DOHH2 (cell line): Measurements from ENCODE around the gene IFT43.

Source experiments
- CTCF ChIP-seq: fragments of 200-600 bp; sonication (generic); IDR thresholded peaks from one replicate; pipeline ENCODE4 v1.5.1; 2014; ENCODE audit warnings: antibody characterized with exemption, mild to moderate bottlenecking, low read depth, low read length; ENCODE audit not compliant: poor library complexity, severe bottlenecking
- EZH2phosphoT487 ChIP-seq: fragments of 200-600 bp; sonication (generic); IDR thresholded peaks from 2 replicates; pipeline ENCODE4 v1.6.1; 2017; ENCODE audit warnings: borderline replicate concordance, mild to moderate bottlenecking, antibody characterized with exemption, low read length, moderate library complexity, mixed read lengths

- TF ChIP-seq CTCF (no peak), EZH2phosphoT487 (no peak)
These were observed 46.4 kb upstream of the IFT43 start for GRCh38 chr14:75939200-75939599.
